HG02759 (cell line): ENCODE measurements around the gene RAB10.

Source experiments
- ATAC-seq: cut with Tn5 transposase; IDR thresholded peaks from one replicate; pipeline ENCODE4 v1.9.1; 2021; ENCODE audit warnings: mild to moderate bottlenecking, moderate library complexity; ENCODE audit not compliant: unreplicated experiment

RAB10 gene

DNA sequence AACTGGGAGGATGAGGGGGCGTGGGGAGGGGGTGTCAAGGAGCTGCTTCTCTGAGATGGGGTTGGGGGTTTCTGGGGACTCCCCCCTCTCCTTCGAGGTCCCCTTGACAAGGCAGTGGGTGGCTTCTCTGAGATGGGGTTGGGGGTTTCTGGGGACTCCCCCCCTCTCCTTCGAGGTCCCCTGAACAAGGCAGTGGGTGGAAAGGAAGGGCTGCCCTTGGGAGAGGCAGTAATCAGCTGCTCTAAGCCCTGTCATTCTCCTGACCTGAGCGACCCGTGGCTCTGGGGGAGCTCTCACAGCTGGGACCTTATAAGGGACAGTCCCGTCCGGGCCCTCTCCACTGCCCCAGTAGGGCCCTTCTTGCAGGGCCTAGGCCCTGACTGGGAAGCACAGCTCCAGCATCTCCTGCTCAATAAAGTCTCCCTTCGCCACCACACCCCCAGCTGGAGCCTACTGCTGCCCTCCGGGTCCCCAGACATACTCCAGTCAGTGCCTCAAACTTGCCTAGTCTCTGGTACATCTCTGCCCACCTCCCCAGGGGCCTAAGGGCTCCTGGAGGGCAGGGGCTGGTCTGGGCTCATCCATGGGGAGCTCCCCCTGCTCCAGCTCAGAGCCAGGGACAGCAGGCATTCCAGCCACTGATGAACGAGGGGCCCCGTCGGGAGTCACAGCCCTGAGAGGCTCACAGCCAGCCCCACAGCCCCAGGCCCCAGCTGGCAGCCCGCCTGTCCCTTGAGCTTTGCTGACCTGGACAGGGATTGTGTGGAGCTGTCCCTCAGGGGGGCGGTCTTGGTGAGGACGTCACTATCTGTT, 141.8 kb downstream of the RAB10 start:
- ATAC-seq: no peak

DNA sequence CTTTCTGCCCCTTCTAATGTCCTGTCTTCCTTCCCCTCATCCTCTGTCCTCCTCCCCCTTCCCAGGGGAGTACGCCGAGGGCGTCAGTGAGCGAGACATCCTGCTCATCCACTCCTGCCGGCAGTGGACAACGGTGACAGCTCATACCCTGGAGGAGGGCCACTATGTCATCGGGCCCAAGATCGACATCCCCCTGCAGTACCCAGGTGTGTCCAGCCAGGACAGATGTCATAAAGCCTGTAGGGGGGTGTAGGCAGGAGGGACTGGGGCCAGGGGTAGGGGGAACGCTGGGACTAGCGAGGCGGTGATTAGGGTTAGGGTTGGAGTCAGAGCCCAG, 142.4 kb downstream of the RAB10 start:
- ATAC-seq: no peak

DNA sequence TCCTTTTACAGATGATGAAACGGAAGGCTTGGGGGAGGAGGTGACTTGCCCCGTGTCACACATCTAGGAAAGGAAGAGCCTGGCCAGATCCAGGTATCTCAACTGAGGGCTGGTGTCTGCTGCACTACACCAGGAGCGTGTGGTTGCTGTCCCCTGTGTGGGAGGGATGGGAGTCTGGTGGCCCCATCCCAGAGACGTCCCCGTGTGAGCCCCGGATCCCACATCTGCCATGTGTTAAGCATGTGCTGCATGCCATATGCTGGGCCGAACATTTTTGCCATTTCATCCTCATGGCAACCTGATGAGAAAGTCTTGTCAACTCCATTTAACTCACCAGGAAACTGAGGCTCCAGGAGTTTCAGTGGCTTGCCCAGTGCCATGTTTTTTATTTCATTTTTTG, 143.2 kb downstream of the RAB10 start:
- no peak for ATAC-seq

DNA sequence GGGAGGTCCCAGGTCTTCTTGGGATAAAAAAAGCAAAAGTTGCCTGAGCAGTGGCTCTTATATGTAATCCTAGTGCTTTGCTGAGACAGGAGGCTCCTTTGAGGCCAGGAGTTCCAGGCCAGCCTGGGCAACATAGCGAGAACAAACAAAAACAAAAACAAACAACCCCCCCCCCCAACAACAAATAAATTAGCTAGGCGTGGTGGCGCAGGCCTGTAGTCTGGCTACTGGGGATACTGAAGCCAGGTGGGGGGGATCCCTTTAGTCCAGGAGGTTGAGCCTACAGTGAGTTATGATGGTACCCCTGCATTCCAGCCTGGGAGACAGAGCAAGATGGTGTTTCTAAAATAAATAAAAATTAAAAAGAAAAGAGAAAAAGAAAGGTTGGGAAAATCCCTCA, 144.4 kb downstream of the RAB10 start:
- no peak for ATAC-seq

DNA sequence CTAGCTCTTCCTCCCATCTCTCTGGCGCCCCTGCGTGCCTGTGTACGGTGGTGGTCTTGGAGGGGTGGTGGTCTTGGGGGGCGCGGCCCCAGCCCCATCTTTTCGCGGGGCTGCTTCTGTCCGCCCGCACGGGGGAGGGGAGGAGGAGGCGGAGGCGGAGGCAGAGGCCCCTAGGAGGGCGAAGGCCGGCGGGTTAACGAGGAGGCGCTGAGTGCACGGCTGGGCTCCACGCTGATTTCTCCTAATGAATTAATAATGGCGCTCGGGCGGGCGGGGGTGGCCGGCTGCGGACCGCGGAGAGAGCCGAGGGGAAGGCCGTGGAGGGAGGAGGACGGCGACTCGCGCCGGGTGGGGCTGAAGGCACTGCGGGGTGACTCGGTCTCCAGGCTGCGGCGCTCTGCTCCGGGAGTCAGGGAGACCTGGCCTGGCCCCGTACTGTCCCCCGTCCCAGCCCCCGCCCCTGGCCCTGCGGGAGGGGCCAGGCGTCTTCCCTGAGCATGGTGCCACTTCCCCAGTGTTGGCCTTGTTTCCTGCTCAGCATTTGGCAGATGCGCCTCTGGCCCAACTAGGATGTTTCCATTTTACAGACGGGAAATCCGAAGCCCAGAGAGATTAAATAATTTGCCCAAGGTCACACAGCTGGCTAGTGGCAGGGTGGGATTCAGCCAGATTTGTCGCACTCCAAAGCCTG, 145.0 kb downstream of the RAB10 start:
- no peak for ATAC-seq

DNA sequence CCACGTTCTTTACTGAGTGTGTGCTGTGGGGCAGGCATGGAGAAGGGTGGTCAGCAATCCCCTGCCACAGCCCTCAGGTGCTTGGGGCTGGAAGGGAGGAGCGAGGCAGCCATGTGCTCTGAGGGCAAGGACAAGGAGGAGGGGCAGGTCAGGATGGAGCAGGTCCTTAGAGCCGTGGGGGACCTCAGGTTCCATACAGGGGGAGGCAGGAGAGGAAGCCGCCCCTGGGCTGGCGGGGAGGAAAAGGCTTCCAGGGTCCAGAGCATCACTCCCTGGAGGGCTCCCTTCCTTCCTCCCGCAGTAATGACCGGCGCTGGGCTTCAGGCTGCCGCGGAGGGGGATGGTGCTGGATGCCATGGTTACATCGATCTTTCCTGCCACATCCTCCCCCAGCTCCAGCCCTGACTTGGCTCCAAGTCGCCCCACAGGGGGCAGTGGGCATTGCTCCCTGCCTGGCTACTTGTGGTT, 145.6 kb downstream of the RAB10 start:
- ATAC-seq: no peak

DNA sequence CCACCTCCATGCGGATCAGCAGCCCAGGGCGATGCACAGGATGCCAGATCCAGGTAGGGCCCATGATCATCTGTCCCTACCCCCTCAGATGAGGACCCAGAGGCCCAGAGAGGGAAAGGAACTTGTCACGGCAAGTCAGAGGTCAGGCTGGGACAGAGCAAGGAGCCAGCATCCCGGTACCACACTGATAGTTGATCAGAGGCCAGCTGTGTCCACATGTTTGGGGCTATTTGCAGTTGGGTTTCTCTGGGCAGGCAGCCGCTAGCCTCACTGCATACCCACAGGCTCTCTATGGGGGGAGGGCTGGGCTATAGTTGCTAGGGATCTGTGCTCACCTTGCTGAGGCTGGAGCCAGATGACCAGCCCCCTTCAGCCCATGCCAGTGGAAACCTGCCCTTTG, 148.6 kb downstream of the RAB10 start:
- no peak for ATAC-seq

DNA sequence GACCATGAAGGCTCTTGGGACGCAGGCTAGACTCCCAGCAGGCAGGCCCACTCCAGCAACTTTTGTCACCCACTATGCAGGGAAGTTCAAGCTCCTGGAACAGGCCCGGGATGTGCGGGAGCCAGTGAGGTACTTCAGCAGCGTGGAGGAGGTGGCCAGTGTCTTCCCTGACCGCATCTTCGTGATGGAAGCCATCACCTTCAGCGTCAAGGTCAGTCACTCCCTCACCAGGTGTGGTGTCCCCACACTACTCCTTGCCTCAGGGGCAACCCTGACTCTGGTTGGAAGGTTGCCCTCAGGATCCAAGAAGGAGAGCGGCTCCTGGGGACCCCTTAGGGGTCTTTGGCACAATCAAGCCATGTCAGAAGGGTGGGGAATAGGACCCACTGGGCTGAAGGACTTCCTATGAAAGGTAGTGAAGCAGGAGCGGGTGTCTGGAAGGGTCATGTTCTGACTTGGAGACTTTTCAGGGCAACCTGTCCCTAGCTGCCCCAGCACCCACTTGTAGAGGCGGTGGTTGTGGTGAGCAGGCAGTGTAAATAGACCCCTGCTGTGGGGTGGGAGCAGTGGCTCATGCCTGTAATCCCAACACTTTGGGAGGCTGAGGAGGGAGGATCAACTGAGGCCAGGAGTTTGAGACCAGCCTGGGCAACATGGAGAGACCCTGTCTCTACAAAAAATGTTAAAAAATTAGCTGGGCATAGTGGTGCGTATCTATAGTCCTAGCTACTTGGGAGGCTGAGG, 149.2 kb downstream of the RAB10 start:
- ATAC-seq: no peak

DNA sequence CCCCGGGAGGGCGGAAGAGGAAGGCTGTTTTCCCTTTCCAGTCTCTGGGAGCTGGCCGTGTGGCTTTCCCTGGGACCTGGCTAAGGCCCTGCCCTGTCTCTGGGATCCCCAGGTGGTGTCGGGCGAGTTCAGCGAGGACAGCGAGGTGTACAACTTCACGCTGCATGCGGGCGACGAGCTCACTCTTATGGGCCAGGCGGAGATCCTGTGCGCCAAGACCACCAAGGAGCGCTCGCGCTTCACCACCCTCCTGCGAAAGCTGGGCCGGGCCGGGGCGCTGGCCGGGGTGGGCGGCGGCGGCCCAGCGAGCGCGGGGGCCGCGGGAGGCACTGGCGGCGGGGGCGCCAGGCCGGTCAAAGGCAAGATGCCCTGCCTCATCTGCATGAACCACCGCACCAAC, 150.2 kb downstream of the RAB10 start:
- ATAC-seq: no peak

DNA sequence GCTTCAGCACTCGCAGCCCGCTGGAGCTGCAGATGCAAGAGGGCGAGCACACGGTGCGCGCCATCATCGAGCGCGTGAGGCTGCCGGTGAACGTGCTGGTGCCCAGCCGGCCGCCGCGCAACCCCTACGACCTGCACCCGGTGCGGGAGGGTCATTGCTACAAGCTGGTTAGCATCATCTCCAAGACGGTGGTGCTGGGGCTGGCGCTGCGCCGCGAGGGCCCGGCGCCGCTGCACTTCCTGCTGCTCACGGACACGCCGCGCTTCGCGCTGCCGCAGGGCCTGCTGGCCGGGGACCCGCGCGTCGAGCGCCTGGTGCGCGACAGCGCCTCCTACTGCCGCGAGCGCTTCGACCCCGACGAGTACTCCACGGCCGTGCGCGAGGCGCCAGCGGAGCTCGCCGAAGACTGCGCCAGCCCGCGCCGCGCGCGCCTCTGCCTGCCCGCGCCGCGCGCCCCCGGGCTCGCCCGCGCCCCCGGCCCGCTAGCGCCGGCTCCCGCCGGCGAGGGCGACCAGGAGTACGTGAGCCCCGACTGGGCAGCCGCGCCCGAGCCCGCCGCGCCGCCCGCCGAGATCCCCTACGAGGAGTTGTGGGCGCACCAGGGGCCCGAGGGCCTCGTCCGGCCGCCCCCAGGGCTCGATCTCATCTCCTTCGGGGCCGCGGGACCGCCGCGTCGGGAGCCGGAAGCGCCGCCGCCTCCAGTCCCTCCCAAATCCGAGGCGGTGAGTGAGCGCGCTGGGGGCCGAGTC, 150.8 kb downstream of the RAB10 start:
- peak; percentile 89 for ATAC-seq

DNA sequence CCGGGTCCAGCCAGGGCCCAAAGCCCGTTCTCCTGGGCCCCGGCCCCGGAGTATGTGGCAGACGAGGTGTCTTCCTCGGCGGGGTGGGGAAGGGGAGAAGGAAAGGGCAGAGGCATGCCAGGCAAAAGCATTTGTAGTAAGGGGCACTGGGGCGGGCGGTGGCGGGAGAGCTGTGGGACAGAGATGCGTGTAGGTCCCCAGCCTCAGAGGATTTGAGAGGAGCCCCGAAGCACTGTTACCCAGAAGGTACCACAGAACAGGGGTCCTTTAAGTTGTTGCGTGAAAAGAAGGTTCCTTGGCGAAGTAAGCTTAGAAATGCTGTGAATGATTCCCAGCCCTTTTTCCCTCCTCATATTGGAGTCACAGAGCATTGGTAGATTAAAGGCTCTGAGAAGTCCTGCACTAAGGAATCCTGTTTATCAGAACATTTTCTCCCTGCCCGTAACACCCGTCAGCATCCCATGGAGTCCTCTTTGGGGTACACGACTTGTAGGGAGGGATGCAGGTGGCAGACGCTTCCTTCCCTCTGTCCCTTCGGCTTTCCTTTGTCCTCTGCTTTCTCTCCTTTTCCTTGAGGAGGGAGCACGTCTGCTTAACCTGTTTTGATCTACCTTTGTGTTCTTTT, 151.5 kb downstream of the RAB10 start:
- no peak for ATAC-seq

DNA sequence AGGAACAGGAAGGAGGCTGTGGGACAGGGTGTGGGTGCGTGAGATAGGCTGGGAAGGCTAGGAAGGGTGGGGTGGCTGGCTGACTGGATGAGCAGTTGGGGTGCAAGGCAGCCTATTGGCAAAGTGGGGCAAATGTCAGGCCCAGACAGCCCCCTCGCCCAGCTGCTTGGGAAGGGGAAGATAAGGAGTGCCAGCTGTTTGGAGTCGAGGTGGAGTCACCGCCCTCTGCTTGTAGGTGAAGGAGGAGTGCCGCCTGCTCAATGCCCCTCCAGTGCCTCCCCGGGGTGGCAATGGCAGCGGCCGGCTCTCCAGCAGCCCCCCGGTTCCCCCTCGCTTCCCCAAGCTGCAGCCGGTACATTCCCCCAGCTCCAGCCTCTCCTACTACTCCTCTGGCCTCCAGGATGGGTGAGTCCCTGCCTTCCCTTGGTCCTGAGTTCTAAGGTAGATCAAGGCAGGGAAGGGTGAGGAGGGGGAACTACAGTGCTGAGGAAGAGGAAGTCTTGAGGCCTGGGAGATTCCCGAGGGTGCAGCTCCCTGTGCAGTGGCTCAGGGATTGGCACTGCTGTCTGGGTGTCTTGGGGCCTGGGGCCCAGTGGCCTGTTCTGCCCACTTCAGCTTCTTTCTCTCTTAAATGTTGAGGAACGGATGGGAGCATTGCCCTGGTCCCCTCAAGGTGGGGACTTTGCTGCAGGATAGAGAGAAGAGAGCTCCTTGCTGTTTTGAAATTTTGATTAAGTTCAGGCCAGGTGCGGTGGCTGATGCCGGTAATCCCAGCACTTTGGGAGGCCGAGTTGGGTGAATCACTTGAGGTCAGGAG, 152.3 kb downstream of the RAB10 start:
- no peak for ATAC-seq
